Fibroblast of the aortic adventitia (primary cell): Measurements from ENCODE around the gene GIN1. TPM values are rescaled to one million over a fixed set of nuclear protein-coding genes. Genes with fewer than 3 reads are reported as not detected.
A peak's percentile ranks its signal among the peaks of the same experiment; 100 is the strongest.

Experiments
- DNase-seq: peaks from one replicate; pipeline ENCODE4 v3.0.0-alpha.2; 2010; ENCODE audit warnings: low read depth
- H3K4me3 ChIP-seq: 2 replicates; pipeline ENCODE4 v1.5.1; 2011; ENCODE audit warnings: low read depth, mild to moderate bottlenecking, control low read depth, low read length, moderate library complexity
- CTCF ChIP-seq: IDR thresholded peaks from 2 replicates; pipeline ENCODE4 v1.5.1; 2011; ENCODE audit warnings: mild to moderate bottlenecking, low read length, control low read depth, inconsistent platforms; ENCODE audit not compliant: insufficient read depth
- total RNA-seq: library from RNA; depleted of rRNA; stranded (reverse); fragments of >200 nt; gene quantifications from 2 replicates; pipeline ENCODE4 v1.2.3, GENCODE V29; 2012; ENCODE audit warnings: low replicate concordance

Gene GIN1
- total RNA-seq, 1 donor, result 11.0 TPM

DNA sequence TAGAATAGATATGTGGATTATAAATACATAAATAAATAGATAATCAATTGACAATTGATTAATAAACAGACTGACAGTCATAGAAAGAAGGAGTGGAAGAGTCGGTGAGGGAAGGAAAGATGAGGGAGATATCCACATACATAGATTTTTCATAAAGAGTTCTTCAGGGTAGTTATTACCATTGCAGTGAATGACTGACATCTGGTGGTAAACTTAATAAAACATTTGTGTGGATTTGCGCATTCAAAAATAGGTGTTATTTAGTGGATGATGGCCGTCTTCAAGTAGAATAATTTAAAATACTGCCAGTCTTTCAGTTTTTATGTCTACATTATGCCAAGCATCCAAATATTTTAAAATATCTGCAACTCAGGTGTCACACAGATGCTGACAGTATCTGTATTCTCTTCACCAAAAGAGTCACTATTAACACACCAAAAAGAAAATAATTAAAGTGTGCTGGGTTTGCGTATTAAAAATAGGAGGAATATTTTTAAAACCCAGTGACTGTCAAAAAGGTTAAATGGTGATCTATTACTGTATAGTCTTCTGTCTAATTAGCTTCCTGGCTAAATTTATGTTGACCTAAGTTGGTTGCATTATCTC is 78.8 kb downstream of the GIN1 start:
- H3K4me3 ChIP-seq, result no peak overlapping the region
- DNase-seq, result peak; percentile 80
- TF ChIP-seq CTCF, result peak; percentile 52

DNA sequence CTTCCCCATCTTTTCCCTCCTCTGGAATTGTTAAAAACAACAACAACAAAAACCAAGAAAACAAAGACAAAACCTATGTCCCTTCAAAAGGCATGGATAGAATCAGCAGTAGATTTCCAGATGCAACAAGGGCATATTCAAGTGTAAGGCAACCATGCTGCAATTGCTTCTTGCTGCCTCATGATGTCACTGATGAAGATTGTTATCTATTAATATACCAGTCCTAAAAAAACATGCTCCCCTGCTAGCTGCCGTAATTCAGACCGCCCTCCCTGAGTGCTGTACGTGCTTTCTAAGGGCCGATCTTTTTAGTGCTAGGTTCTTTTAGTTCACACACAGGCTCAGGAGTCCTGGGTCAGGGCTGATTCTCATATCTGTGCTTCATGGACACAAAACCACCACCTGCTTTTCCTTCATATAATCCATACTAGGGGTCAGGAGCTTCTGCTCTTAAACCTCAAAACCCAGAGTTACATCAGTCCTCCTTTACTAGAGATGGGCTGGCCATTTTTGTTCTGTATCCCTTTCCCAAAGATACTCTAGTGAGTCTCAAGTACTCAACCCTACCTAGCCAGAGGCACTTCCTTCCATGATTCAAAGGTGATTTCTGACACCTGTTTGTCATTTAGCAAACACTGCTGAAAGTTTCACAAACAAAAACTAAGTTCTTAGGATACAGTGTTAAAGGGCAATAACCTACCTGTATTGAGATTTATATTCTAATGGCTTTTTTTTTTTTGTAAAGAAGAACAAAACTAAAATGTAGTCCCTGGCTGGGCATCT is 82.1 kb downstream of the GIN1 start:
- no peak overlapping the region for H3K4me3 ChIP-seq
- TF ChIP-seq CTCF, result no peak
- DNase-seq, result no peak

GRCh38 chr5:103036601-103037000 is 83.3 kb downstream of the GIN1 start:
- TF ChIP-seq CTCF, result no peak
- no peak for DNase-seq
- H3K4me3 ChIP-seq, result no peak overlapping the region

Other genes with a start within 250 kb of the GIN1 start
- 32.1 and 71.9 TPM in 2 replicates for gene PPIP5K2, start 163 bp upstream of the GIN1 start, total RNA-seq
- gene MACIR, start 138.6 kb upstream of the GIN1 start, total RNA-seq, result 7.1 and 13.8 TPM in 2 replicates